ENCODE results near the gene HNRNPH2.

DNA sequence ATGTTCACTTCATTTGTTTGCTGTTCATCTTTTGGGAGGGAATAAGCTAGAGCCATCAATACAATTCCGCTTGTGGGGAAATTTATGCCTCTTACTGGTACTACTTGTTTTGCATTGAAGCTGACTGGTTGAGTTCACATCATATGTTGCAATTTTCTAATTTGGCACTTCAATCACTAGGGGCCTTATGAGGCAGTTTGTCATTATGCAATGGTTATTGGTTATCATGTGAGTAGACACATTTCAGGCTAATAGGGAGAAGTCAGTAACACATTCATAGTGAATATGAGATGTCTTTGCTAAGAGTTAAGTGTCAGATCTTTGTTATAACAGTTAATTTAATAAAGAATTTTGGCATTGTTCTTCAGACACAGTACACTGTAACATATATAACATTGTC lies 12.2 kb upstream of the HNRNPH2 start:
- TF ChIP-seq, protein P1, sequence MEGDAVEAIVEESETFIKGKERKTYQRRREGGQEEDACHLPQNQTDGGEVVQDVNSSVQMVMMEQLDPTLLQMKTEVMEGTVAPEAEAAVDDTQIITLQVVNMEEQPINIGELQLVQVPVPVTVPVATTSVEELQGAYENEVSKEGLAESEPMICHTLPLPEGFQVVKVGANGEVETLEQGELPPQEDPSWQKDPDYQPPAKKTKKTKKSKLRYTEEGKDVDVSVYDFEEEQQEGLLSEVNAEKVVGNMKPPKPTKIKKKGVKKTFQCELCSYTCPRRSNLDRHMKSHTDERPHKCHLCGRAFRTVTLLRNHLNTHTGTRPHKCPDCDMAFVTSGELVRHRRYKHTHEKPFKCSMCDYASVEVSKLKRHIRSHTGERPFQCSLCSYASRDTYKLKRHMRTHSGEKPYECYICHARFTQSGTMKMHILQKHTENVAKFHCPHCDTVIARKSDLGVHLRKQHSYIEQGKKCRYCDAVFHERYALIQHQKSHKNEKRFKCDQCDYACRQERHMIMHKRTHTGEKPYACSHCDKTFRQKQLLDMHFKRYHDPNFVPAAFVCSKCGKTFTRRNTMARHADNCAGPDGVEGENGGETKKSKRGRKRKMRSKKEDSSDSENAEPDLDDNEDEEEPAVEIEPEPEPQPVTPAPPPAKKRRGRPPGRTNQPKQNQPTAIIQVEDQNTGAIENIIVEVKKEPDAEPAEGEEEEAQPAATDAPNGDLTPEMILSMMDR (conservative IDR thresholded peaks at IDR 0.05) = no peak
- no peak for TF ChIP-seq EZH2 (IDR thresholded peaks at IDR 0.05; ENCODE audit: low read depth)

Measured in PC-9 (cell line).